Cardiac muscle cell (in vitro differentiated cells and primary cell): ENCODE measurements around the gene AUTS2. TPM values are rescaled to one million over a fixed set of nuclear protein-coding genes. Genes with fewer than 3 reads are reported as not detected.

Experiments used
- DNase-seq, 2 donors: peaks; one replicate each; pipeline versions ENCODE4 v3.0.0 to v3.0.0-alpha.2; 2010 to 2017; ENCODE audit warnings: low read depth in 1 of 2, low spot score in 1 of 2
- H3K27ac ChIP-seq: fragments of 200-600 bp; sonication (generic); 2 replicates; pipeline ENCODE4 v1.5.1; 2016
- H3K27me3 ChIP-seq: fragments of 200-600 bp; sonication (generic); 2 replicates; pipeline ENCODE4 v1.6.0; 2016; ENCODE audit warnings: control low read depth
- H3K36me3 ChIP-seq: fragments of 200-600 bp; sonication (generic); 2 replicates; pipeline ENCODE4 v1.5.1; 2016; ENCODE audit warnings: control low read depth
- H3K4me1 ChIP-seq: fragments of 200-600 bp; sonication (generic); 2 replicates; pipeline ENCODE4 v1.8.1; 2017; ENCODE audit warnings: low read depth, mild to moderate bottlenecking, mixed run types
- H3K4me3 ChIP-seq: fragments of 200-600 bp; sonication (generic); 2 replicates; pipeline ENCODE4 v1.5.1; 2016; ENCODE audit warnings: mild to moderate bottlenecking
- H3K9me3 ChIP-seq: fragments of 200-600 bp; sonication (generic); 2 replicates; pipeline ENCODE4 v1.5.1; 2017; ENCODE audit warnings: low read depth, mild to moderate bottlenecking, control low read depth
- CTCF ChIP-seq: IDR thresholded peaks from 2 replicates; pipeline ENCODE4 v1.5.1; 2012; ENCODE audit warnings: low read depth, mild to moderate bottlenecking, low read length
- polyA plus RNA-seq: library from polyadenylated mRNA; unstranded; fragments of >200 nt; fragmentation: Nextera tagmentation; extraction: Ambion mirVana; gene quantifications from 2 replicates; pipeline ENCODE4 v1.2.1, GENCODE V29; 2016
- total RNA-seq: library from RNA; depleted of rRNA; stranded (reverse); fragments of >200 nt; gene quantifications from 2 replicates; pipeline ENCODE4 v1.2.3, GENCODE V29; 2016

Gene AUTS2
- total and polyA plus RNA-seq, 2 experiments from 2014 or later = 41.0 to 45.5 TPM

GRCh38 chr7:70721500-70721899 is 1123.2 kb downstream of the AUTS2 start:
- H3K27ac ChIP-seq = no peak overlapping the region
- H3K9me3 ChIP-seq = no peaks in the 10 kb centered on the region
- no peak overlapping the region for H3K4me3 ChIP-seq
- H3K36me3 ChIP-seq = no peaks in the 10 kb centered on the region
- H3K27me3 ChIP-seq = no peaks in the 10 kb centered on the region
- no peak for TF ChIP-seq CTCF
- peaks cover 13% of the 10 kb centered on the region for H3K4me1 ChIP-seq
- DNase-seq = no peak

- no peak for TF ChIP-seq CTCF
- Histone ChIP-seq H3K36me3 (no peaks in the 10 kb centered on the region), H3K4me3 (no peak overlapping the region), H3K27ac (no peak overlapping the region), H3K9me3 (no peaks in the 10 kb centered on the region), H3K4me1 (peaks cover 13% of the 10 kb centered on the region), H3K27me3 (no peaks in the 10 kb centered on the region)
- no peak for DNase-seq
Measured at GRCh38 chr7:70723339-70723738, 1125.1 kb downstream of the AUTS2 start.

- peaks cover 7% of the 10 kb centered on the region for H3K4me1 ChIP-seq
- H3K4me3 ChIP-seq = no peak overlapping the region
- H3K27me3 ChIP-seq = no peaks in the 10 kb centered on the region
- H3K36me3 ChIP-seq = no peaks in the 10 kb centered on the region
- no peak overlapping the region for H3K27ac ChIP-seq
- no peaks in the 10 kb centered on the region for H3K9me3 ChIP-seq
- DNase-seq = no peak
- TF ChIP-seq CTCF = no peak
Measured at GRCh38 chr7:70725448-70725847, 1127.2 kb downstream of the AUTS2 start.

GRCh38 chr7:70726294-70726693 is 1128.0 kb downstream of the AUTS2 start:
- H3K27me3 ChIP-seq = no peaks in the 10 kb centered on the region
- no peak for TF ChIP-seq CTCF
- H3K4me3 ChIP-seq = no peak overlapping the region
- DNase-seq = no peak
- no peak overlapping the region for H3K27ac ChIP-seq
- no peaks in the 10 kb centered on the region for H3K9me3 ChIP-seq
- no peaks in the 10 kb centered on the region for H3K36me3 ChIP-seq
- H3K4me1 ChIP-seq = no peaks in the 10 kb centered on the region

GRCh38 chr7:70726951-70727378 is 1128.7 kb downstream of the AUTS2 start:
- Histone ChIP-seq H3K4me1 (no peaks in the 10 kb centered on the region), H3K9me3 (no peaks in the 10 kb centered on the region), H3K27me3 (no peaks in the 10 kb centered on the region), H3K4me3 (no peak overlapping the region), H3K27ac (no peak overlapping the region), H3K36me3 (no peaks in the 10 kb centered on the region)
- no peak for TF ChIP-seq CTCF
- DNase-seq = no peak

- Histone ChIP-seq H3K4me1 (no peaks in the 10 kb centered on the region), H3K36me3 (no peaks in the 10 kb centered on the region), H3K27me3 (no peaks in the 10 kb centered on the region), H3K4me3 (no peak overlapping the region), H3K27ac (no peak overlapping the region), H3K9me3 (no peaks in the 10 kb centered on the region)
- no peak for TF ChIP-seq CTCF
- DNase-seq = no peak
Measured at GRCh38 chr7:70727861-70728260, 1129.6 kb downstream of the AUTS2 start.
